Nephron (organoid): ENCODE results near the gene DIRAS2.

Experiments
- H3K27ac Mint-ChIP-seq, 3 experiments: 2 replicates each; pipeline ENCODE4 v1.8.0; 2020; ENCODE audit warnings: mixed read lengths in 3 of 3, mild to moderate bottlenecking in 2 of 3, moderate library complexity in 1 of 3
- H3K27me3 Mint-ChIP-seq: 2 replicates; pipeline ENCODE4 v1.8.0; 2021; ENCODE audit warnings: low read depth, mild to moderate bottlenecking, moderate library complexity, mixed read lengths
- H3K36me3 Mint-ChIP-seq: 2 replicates; pipeline ENCODE4 v1.8.0; 2020; ENCODE audit warnings: low read depth, mixed read lengths
- H3K4me1 Mint-ChIP-seq: 2 replicates; pipeline ENCODE4 v1.8.0; 2020; ENCODE audit warnings: mixed read lengths
- H3K4me3 Mint-ChIP-seq, 3 experiments: 2 replicates each; pipeline ENCODE4 v1.8.0; 2020; ENCODE audit warnings: mild to moderate bottlenecking in 3 of 3, mixed read lengths in 3 of 3, moderate library complexity in 2 of 3
- H3K9me3 Mint-ChIP-seq: 2 replicates; pipeline ENCODE4 v1.8.0; 2020; ENCODE audit warnings: mixed read lengths
- TF ChIP-seq, protein P1 (sequence below), 3 experiments: fragments of 200-600 bp; sonication (generic); IDR thresholded peaks; one replicate each; pipeline ENCODE4 v1.5.0; 2021; ENCODE audit warnings: antibody characterized with exemption in 3 of 3; ENCODE audit not compliant: unreplicated experiment in 3 of 3

DIRAS2 gene

GRCh38 chr9:90631964-90632363, 10.7 kb downstream of the DIRAS2 start:
- H3K9me3 Mint-ChIP-seq = no peaks in the 10 kb centered on the region
- H3K27me3 Mint-ChIP-seq = no peaks in the 10 kb centered on the region
- no peaks in the 10 kb centered on the region for H3K36me3 Mint-ChIP-seq
- no peak overlapping the region for H3K4me3 Mint-ChIP-seq
- TF ChIP-seq, protein P1, sequence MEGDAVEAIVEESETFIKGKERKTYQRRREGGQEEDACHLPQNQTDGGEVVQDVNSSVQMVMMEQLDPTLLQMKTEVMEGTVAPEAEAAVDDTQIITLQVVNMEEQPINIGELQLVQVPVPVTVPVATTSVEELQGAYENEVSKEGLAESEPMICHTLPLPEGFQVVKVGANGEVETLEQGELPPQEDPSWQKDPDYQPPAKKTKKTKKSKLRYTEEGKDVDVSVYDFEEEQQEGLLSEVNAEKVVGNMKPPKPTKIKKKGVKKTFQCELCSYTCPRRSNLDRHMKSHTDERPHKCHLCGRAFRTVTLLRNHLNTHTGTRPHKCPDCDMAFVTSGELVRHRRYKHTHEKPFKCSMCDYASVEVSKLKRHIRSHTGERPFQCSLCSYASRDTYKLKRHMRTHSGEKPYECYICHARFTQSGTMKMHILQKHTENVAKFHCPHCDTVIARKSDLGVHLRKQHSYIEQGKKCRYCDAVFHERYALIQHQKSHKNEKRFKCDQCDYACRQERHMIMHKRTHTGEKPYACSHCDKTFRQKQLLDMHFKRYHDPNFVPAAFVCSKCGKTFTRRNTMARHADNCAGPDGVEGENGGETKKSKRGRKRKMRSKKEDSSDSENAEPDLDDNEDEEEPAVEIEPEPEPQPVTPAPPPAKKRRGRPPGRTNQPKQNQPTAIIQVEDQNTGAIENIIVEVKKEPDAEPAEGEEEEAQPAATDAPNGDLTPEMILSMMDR (IDR thresholded peaks at IDR 0.05; ENCODE audit: unreplicated experiment in 3 of 3) = no peak
- no peak overlapping the region for H3K27ac Mint-ChIP-seq
- no peaks in the 10 kb centered on the region for H3K4me1 Mint-ChIP-seq

DNA sequence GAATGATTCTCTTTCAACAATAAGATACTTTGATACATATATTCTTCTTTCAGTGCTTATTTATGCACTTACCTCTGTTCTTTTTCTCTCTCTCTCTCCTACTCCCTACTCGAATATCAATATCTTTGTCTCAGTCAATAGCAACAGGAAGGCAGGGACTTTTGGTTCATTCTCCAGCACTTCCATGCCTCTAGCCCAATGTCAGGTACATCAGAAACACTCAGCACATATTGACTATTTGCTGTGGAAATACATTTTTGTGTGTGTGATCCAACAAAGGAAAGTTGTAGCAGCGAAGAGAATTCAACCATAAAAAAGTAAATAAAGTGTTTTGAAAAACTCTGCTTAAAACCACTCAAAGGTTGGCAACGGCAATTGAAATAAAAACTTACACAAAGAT, 12.6 kb downstream of the DIRAS2 start:
- no peaks in the 10 kb centered on the region for H3K36me3 Mint-ChIP-seq
- H3K27ac Mint-ChIP-seq = no peak overlapping the region
- no peaks in the 10 kb centered on the region for H3K9me3 Mint-ChIP-seq
- no peak overlapping the region for H3K4me3 Mint-ChIP-seq
- TF ChIP-seq, protein P1 (IDR thresholded peaks at IDR 0.05; ENCODE audit: unreplicated experiment in 3 of 3) = no peak
- no peaks in the 10 kb centered on the region for H3K4me1 Mint-ChIP-seq
- no peaks in the 10 kb centered on the region for H3K27me3 Mint-ChIP-seq

DNA sequence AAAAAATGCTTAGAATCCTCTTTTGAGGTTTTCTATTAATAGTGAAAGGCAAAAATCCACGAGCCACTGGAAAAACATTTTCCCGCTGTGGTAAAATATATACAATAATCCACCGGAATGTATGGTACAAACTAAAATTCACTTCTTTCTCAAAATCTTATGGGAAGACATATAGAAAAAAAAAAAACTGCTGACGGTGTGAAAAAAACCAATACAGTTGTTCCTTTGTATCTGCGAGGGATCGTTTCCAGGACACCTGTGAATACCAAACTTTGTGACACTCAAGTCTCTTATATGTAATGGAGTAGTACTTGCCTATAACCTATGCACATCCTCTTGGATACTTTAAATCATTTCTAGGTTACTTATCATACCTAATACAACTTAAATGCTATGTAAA, 13.3 kb downstream of the DIRAS2 start:
- Mint-ChIP-seq H3K9me3 (no peaks in the 10 kb centered on the region), H3K36me3 (no peaks in the 10 kb centered on the region), H3K27ac (no peak overlapping the region), H3K4me3 (no peak overlapping the region), H3K4me1 (no peaks in the 10 kb centered on the region), H3K27me3 (no peaks in the 10 kb centered on the region)
- TF ChIP-seq, protein P1 (IDR thresholded peaks at IDR 0.05; ENCODE audit: unreplicated experiment in 3 of 3) = no peak

GRCh38 chr9:90616806-90617205, 25.8 kb downstream of the DIRAS2 start:
- H3K27ac Mint-ChIP-seq = no peak overlapping the region
- no peak overlapping the region for H3K4me3 Mint-ChIP-seq
- no peaks in the 10 kb centered on the region for H3K27me3 Mint-ChIP-seq
- no peaks in the 10 kb centered on the region for H3K36me3 Mint-ChIP-seq
- no peaks in the 10 kb centered on the region for H3K9me3 Mint-ChIP-seq
- TF ChIP-seq, protein P1 (IDR thresholded peaks at IDR 0.05; ENCODE audit: unreplicated experiment in 3 of 3) = no peak
- H3K4me1 Mint-ChIP-seq = no peaks in the 10 kb centered on the region

GRCh38 chr9:90613502-90613901, 29.1 kb downstream of the DIRAS2 start:
- Mint-ChIP-seq H3K4me3 (no peak overlapping the region), H3K27me3 (no peaks in the 10 kb centered on the region), H3K36me3 (no peaks in the 10 kb centered on the region), H3K9me3 (no peaks in the 10 kb centered on the region), H3K4me1 (no peaks in the 10 kb centered on the region), H3K27ac (no peak overlapping the region)
- TF ChIP-seq, protein P1 (IDR thresholded peaks at IDR 0.05; ENCODE audit: unreplicated experiment in 3 of 3) = no peak

GRCh38 chr9:90612957-90613356, 29.7 kb downstream of the DIRAS2 start:
- Mint-ChIP-seq H3K36me3 (no peaks in the 10 kb centered on the region), H3K27me3 (no peaks in the 10 kb centered on the region), H3K4me1 (no peaks in the 10 kb centered on the region), H3K4me3 (no peak overlapping the region), H3K27ac (no peak overlapping the region), H3K9me3 (no peaks in the 10 kb centered on the region)
- TF ChIP-seq, protein P1 (IDR thresholded peaks at IDR 0.05; ENCODE audit: unreplicated experiment in 3 of 3) = no peak
